IgD-negative memory B cell (primary cell): ENCODE data around the gene CORO2B. TPM values are rescaled to one million over a fixed set of nuclear protein-coding genes. Genes with fewer than 3 reads are reported as not detected.

Source experiments
- H3K27ac Mint-ChIP-seq, 3 donors: one replicate each; pipeline ENCODE4 v1.8.0; 2020 to 2022; ENCODE audit warnings: mild to moderate bottlenecking in 3 of 3, mixed read lengths in 3 of 3, moderate library complexity in 1 of 3
- H3K27me3 Mint-ChIP-seq: one replicate; pipeline ENCODE4 v1.8.0; 2021; ENCODE audit warnings: mixed read lengths
- H3K36me3 Mint-ChIP-seq: one replicate; pipeline ENCODE4 v1.8.0; 2020; ENCODE audit warnings: mild to moderate bottlenecking, mixed read lengths
- H3K4me1 Mint-ChIP-seq, 3 donors: one replicate each; pipeline ENCODE4 v1.8.0; 2020 to 2022; ENCODE audit warnings: mixed read lengths in 3 of 3, mild to moderate bottlenecking in 1 of 3
- H3K4me3 Mint-ChIP-seq, 4 donors: one replicate each; pipeline ENCODE4 v1.8.0; 2020 to 2022; ENCODE audit warnings: mild to moderate bottlenecking in 4 of 4, mixed read lengths in 4 of 4, moderate library complexity in 3 of 4
- H3K9me3 Mint-ChIP-seq, 3 donors: one replicate each; pipeline ENCODE4 v1.8.0; 2020 to 2021; ENCODE audit warnings: mixed read lengths in 3 of 3, mild to moderate bottlenecking in 1 of 3
- polyA plus RNA-seq: library from polyadenylated mRNA; unstranded; fragments of 300-500 nt; fragmentation: Illumina TruSeq; gene quantifications from one replicate; pipeline ENCODE4 v1.2.3, GENCODE V29; 2021

The CORO2B gene
- polyA plus RNA-seq, 1 donor from 2014 or later, result 0.94 TPM

DNA sequence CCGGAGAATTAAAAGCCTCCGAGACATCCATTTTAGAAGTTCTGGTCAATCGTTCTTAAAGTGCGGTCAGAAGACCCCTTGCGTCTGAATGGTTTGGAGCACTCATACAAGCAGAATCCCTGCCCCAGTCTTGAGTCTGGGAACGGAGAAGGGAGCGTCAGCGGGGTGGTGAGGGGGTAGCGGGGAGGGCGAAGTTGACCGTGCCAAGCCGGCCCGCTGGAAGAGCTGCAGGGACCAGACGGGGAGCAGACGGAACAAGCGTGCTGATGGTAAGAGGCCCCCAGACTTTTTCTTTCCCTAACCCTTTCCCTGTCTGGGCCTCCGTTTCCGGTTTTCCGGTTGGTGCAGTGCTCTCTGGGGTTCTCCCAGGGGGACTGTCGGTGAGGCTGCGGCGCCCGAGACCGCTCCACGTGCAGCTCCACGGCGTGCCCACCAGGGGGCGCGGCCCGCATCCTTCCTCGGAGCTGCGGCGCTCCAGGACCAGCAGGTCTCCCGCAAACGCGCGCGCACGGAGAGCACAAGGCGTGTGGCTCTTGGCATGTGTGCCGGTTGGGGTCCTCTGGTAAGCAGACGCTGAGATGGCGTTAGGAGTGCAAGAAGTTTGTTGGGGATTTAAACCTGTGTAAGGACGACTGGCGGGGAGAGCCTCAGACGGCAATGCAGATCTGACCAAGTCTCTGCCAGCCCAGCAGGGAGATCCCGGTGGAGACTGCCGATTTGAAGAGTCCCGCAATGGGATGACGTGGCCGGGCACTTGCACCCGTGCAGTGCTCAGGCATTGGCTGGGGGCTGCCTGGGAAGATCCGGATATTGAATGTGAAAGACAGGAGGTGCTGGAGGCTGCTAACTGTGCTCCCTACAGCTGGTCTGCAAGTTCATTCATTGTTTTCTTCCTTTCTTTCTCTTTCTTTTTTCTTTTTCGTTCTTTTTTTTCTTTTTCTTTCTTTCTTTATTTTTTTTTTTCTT, 19.2 kb upstream of the CORO2B start:
- Mint-ChIP-seq H3K27ac (peak overlapping the region in 2 of 3 donors; percentile 5 to 71), H3K27me3 (peaks cover 28% of the 10 kb centered on the region), H3K36me3 (no peaks in the 10 kb centered on the region), H3K4me1 (peaks cover 14 to 25% (median 19%) of the 10 kb centered on the region in 3 donors), H3K4me3 (peak overlapping the region; percentile 75 to 94 (median 85)), H3K9me3 (peaks cover 0 to 1% (median 0%) of the 10 kb centered on the region in 3 donors)

GRCh38 chr15:68560501-68561113, 18.2 kb upstream of the CORO2B start:
- Mint-ChIP-seq H3K4me3 (peak overlapping the region in 2 of 4 donors; percentile 28 to 75), H3K9me3 (peaks cover 0 to 1% (median 0%) of the 10 kb centered on the region in 3 donors), H3K4me1 (peaks cover 14 to 25% (median 19%) of the 10 kb centered on the region in 3 donors), H3K36me3 (no peaks in the 10 kb centered on the region), H3K27me3 (peaks cover 28% of the 10 kb centered on the region), H3K27ac (peak overlapping the region in 1 of 3 donors; percentile 22)

DNA sequence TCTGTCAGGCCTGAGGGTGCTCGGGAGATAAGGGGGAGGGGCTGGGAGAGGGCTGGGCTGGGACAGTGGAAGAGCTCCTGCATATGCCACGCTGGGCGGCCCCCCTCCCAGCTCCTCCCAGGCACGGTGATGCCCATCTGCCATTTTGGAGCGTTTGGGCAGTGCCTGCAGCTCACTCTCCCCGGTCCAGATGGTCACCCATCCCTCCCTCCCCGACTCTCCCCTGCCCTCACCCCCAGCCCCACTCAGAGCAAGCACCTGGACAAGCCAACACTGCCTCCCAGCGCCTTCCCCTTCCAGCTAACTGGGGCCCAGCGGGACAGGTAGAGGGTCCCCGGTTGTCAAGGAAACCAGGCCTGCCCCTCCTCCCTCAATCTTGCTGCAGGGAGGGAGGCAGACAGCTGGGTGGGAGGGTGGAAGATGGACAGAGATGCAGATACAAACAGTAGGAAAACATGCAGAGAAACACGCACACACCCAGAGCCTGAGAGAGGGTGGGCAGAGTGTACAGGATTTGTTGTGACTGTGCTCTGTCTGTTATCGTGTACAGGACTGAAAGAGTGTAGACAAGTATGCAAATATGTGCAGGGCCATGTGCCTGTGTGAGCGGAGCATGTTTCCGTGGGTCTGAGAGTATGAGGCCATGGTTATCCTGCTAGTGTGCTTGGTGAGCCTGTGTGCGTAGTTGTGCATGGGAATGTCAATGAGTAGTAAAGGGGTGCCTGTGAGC, 17.5 kb upstream of the CORO2B start:
- peaks cover 14 to 25% (median 19%) of the 10 kb centered on the region in 3 donors for H3K4me1 Mint-ChIP-seq
- peaks cover 0 to 1% (median 0%) of the 10 kb centered on the region in 3 donors for H3K9me3 Mint-ChIP-seq
- H3K36me3 Mint-ChIP-seq, result no peaks in the 10 kb centered on the region
- H3K27ac Mint-ChIP-seq, result no peak overlapping the region
- H3K4me3 Mint-ChIP-seq, result no peak overlapping the region
- peaks cover 28% of the 10 kb centered on the region for H3K27me3 Mint-ChIP-seq

GRCh38 chr15:68561901-68562300, 16.9 kb upstream of the CORO2B start:
- no peaks in the 10 kb centered on the region for H3K36me3 Mint-ChIP-seq
- no peak overlapping the region for H3K4me3 Mint-ChIP-seq
- peaks cover 14 to 25% (median 19%) of the 10 kb centered on the region in 3 donors for H3K4me1 Mint-ChIP-seq
- peak overlapping the region in 1 of 3 donors; percentile 24 for H3K27ac Mint-ChIP-seq
- peaks cover 27% of the 10 kb centered on the region for H3K27me3 Mint-ChIP-seq
- peaks cover 0 to 1% (median 0%) of the 10 kb centered on the region in 3 donors for H3K9me3 Mint-ChIP-seq

- H3K27me3 Mint-ChIP-seq, result peaks cover 9% of the 10 kb centered on the region
- H3K36me3 Mint-ChIP-seq, result no peaks in the 10 kb centered on the region
- peaks cover 9 to 19% (median 12%) of the 10 kb centered on the region in 3 donors for H3K4me1 Mint-ChIP-seq
- H3K9me3 Mint-ChIP-seq, result peaks cover 0 to 1% (median 0%) of the 10 kb centered on the region in 3 donors
- no peak overlapping the region for H3K27ac Mint-ChIP-seq
- H3K4me3 Mint-ChIP-seq, result no peak overlapping the region
Measured at GRCh38 chr15:68564173-68564572, 14.6 kb upstream of the CORO2B start.

DNA sequence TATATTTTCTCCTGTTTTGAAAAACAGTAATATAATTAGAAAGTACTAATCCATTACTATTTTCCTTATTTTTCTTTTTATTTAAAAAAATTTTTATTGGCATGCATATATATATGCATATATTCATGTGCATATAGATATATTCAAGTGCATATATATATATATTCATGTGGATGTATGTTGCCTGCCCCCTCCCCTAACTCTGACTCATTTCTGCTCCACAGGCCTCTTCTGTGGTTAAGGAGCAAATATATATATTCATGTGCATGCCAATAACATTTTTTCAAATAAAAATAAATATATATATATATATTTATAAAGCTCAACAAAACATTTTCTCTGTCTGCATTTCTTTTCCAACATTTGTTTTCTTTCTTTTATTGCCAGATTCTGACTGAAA, 13.6 kb upstream of the CORO2B start:
- Mint-ChIP-seq H3K27me3 (peaks cover 7% of the 10 kb centered on the region), H3K9me3 (no peaks in the 10 kb centered on the region), H3K4me3 (no peak overlapping the region), H3K27ac (no peak overlapping the region), H3K36me3 (no peaks in the 10 kb centered on the region), H3K4me1 (peaks cover 2 to 9% (median 5%) of the 10 kb centered on the region in 3 donors)

DNA sequence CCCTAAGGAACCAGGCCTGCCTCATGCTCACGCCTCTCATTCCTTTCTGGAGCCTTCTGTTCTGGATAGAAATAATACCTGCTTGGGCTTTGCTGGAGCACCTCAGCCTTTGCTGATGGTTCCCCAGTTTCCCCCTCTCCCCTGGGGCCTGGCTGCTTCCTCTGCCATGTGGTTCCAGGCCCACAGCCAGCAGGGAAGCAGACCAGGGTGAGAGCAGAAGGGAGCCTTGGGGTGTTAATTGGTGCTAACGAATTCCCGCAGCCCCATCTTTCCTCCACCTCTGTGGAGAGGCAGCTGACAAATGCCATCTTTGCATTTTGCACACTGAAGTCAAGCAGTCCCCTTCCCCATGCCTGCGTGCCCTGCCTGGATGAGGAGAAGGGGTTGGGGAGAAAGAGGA, 13.1 kb upstream of the CORO2B start:
- Mint-ChIP-seq H3K36me3 (no peaks in the 10 kb centered on the region), H3K27ac (no peak overlapping the region), H3K27me3 (peaks cover 9% of the 10 kb centered on the region), H3K4me3 (no peak overlapping the region), H3K9me3 (no peaks in the 10 kb centered on the region), H3K4me1 (peaks cover 0 to 4% (median 4%) of the 10 kb centered on the region in 3 donors)

DNA sequence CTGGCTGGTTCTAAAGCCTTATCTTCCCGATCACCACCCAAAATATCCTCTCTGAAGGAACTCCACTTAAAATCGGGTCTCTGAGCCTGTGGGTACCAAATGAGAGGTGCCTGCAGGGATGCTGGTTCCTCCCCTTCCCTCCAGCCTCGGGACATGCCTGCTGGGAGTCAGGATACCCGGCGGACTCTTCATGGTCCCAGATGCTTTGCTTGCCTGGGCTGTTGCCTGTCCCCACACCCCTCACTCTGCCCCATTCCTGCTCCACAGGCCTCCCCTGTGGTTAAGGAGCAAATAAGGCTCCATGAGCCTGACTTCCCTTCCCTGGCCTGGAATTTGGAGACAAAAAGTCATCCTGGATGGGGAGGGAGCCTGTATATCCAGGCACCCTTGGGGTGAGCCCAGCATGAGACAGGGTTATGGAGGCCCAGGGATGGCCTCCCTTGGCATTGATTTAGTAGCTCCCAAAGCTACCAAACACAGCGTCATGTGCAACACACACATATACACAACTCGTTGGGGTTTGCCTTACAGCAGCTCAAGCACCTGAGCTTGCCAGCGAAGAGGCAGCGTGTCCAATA, 12.3 kb upstream of the CORO2B start:
- Mint-ChIP-seq H3K9me3 (no peaks in the 10 kb centered on the region), H3K4me1 (peaks cover 0 to 3% (median 3%) of the 10 kb centered on the region in 3 donors), H3K27me3 (peaks cover 11% of the 10 kb centered on the region), H3K27ac (no peak overlapping the region), H3K4me3 (no peak overlapping the region), H3K36me3 (no peaks in the 10 kb centered on the region)

GRCh38 chr15:68567345-68567744, 11.4 kb upstream of the CORO2B start:
- Mint-ChIP-seq H3K27ac (no peak overlapping the region), H3K9me3 (no peaks in the 10 kb centered on the region), H3K4me3 (no peak overlapping the region), H3K36me3 (no peaks in the 10 kb centered on the region), H3K27me3 (peaks cover 17% of the 10 kb centered on the region), H3K4me1 (peaks cover 0 to 3% (median 2%) of the 10 kb centered on the region in 3 donors)

GRCh38 chr15:68570974-68571373, 7.8 kb upstream of the CORO2B start:
- Mint-ChIP-seq H3K36me3 (no peaks in the 10 kb centered on the region), H3K4me3 (no peak overlapping the region), H3K4me1 (peaks cover 2 to 10% (median 2%) of the 10 kb centered on the region in 3 donors), H3K27ac (no peak overlapping the region), H3K27me3 (peaks cover 32% of the 10 kb centered on the region), H3K9me3 (peaks cover 0 to 3% (median 0%) of the 10 kb centered on the region in 3 donors)

DNA sequence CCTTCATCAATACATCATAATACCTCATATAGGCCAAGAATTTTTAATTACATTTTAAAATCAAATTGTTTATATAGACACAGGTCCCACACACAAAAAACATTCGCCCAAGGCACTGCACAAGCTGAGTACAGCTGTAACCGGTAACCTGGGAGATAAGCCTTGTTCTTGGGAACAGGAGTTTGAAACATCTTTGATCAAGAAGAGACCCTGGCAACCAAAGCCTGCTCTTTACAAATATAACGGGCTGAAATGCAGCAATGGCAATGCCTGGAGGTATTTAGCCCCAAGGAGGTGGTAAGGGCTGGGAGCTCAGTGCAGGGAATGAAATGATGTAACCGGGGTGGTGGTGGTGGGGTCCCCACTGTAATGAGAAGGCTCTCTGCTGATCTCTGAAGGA, 7.2 kb upstream of the CORO2B start:
- no peak overlapping the region for H3K27ac Mint-ChIP-seq
- no peaks in the 10 kb centered on the region for H3K36me3 Mint-ChIP-seq
- H3K27me3 Mint-ChIP-seq, result peaks cover 38% of the 10 kb centered on the region
- H3K9me3 Mint-ChIP-seq, result peaks cover 0 to 3% (median 0%) of the 10 kb centered on the region in 3 donors
- peaks cover 2 to 10% (median 2%) of the 10 kb centered on the region in 3 donors for H3K4me1 Mint-ChIP-seq
- H3K4me3 Mint-ChIP-seq, result no peak overlapping the region

DNA sequence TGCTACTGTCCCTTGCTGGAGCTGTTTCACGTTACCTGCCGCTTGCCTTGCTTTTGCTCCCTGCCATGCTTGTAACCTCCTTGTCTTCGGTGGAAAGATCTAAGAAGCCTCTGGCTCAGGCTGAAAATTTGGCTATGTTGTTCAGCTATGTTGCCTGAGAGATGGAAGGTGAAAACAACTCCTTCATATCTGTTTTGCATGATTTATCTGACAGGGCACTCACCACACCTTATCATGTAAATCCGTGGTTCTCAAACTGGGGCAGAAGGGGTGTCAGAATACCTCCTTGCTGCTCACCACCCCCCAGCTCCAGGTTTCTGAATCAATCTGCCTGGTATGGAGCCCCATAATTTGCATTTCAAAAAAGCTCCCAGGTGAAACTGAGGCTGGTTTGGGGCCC, 6.5 kb upstream of the CORO2B start:
- Mint-ChIP-seq H3K4me3 (peak overlapping the region in 1 of 4 donors; percentile 34), H3K27ac (no peak overlapping the region), H3K4me1 (peaks cover 2 to 10% (median 5%) of the 10 kb centered on the region in 3 donors), H3K27me3 (peaks cover 43% of the 10 kb centered on the region), H3K36me3 (no peaks in the 10 kb centered on the region), H3K9me3 (peaks cover 0 to 3% (median 0%) of the 10 kb centered on the region in 3 donors)

- peak overlapping the region in 1 of 4 donors; percentile 65 for H3K4me3 Mint-ChIP-seq
- no peak overlapping the region for H3K27ac Mint-ChIP-seq
- H3K36me3 Mint-ChIP-seq, result no peaks in the 10 kb centered on the region
- H3K9me3 Mint-ChIP-seq, result peaks cover 0 to 3% (median 0%) of the 10 kb centered on the region in 3 donors
- peaks cover 48% of the 10 kb centered on the region for H3K27me3 Mint-ChIP-seq
- peaks cover 7 to 14% (median 9%) of the 10 kb centered on the region in 3 donors for H3K4me1 Mint-ChIP-seq
Measured at GRCh38 chr15:68572921-68573320, 5.9 kb upstream of the CORO2B start.

- peaks cover 10 to 19% (median 12%) of the 10 kb centered on the region in 3 donors for H3K4me1 Mint-ChIP-seq
- no peak overlapping the region for H3K27ac Mint-ChIP-seq
- H3K4me3 Mint-ChIP-seq, result peak overlapping the region in 1 of 4 donors; percentile 24
- H3K9me3 Mint-ChIP-seq, result peaks cover 0 to 3% (median 0%) of the 10 kb centered on the region in 3 donors
- no peaks in the 10 kb centered on the region for H3K36me3 Mint-ChIP-seq
- H3K27me3 Mint-ChIP-seq, result peaks cover 49% of the 10 kb centered on the region
Measured at GRCh38 chr15:68574046-68574445, 4.7 kb upstream of the CORO2B start.
